ENCODE measurements around the gene UBE2QL1.

Gene UBE2QL1

GRCh38 chr5:6448622-6449464 is at the start of gene UBE2QL1:
UBE2QL1 (plus strand) TSS chr5:6448859; CDS start chr5:6448894, 35 bp downstream.
- DNase-seq = peak; percentile 28

GRCh38 chr5:6399980-6400910 is 48.4 kb upstream of the UBE2QL1 start:
- no peak for DNase-seq

- no peak for DNase-seq
Observed at GRCh38 chr5:6401410-6401809, 47.2 kb upstream of the UBE2QL1 start.

GRCh38 chr5:6402939-6403338 is 45.7 kb upstream of the UBE2QL1 start:
- DNase-seq = no peak

- DNase-seq = no peak
Observed at GRCh38 chr5:6403416-6403815, 45.2 kb upstream of the UBE2QL1 start.

- no peak for DNase-seq
Observed at GRCh38 chr5:6404129-6404528, 44.5 kb upstream of the UBE2QL1 start.

GRCh38 chr5:6405591-6405990 is 43.1 kb upstream of the UBE2QL1 start:
- no peak for DNase-seq

- DNase-seq = no peak
Observed at GRCh38 chr5:6407558-6408259, 41.0 kb upstream of the UBE2QL1 start.

GRCh38 chr5:6408260-6408596 is 40.4 kb upstream of the UBE2QL1 start:
- no peak for DNase-seq

GRCh38 chr5:6408627-6409446 is 39.8 kb upstream of the UBE2QL1 start:
- no peak for DNase-seq

- DNase-seq = no peak
Observed at GRCh38 chr5:6410421-6410820, 38.2 kb upstream of the UBE2QL1 start.

- no peak for DNase-seq
Observed at GRCh38 chr5:6411141-6411540, 37.5 kb upstream of the UBE2QL1 start.

GRCh38 chr5:6412811-6413210 is 35.8 kb upstream of the UBE2QL1 start:
- DNase-seq = no peak

- DNase-seq = no peak
Observed at GRCh38 chr5:6417657-6418056, 31.0 kb upstream of the UBE2QL1 start.

GRCh38 chr5:6418679-6419276 is 29.9 kb upstream of the UBE2QL1 start:
- DNase-seq = no peak

- no peak for DNase-seq
Observed at GRCh38 chr5:6419340-6419852, 29.3 kb upstream of the UBE2QL1 start.

GRCh38 chr5:6423327-6424109 is 25.1 kb upstream of the UBE2QL1 start:
- no peak for DNase-seq

- DNase-seq = no peak
Observed at GRCh38 chr5:6424110-6424659, 24.5 kb upstream of the UBE2QL1 start.

GRCh38 chr5:6424700-6425099 is 24.0 kb upstream of the UBE2QL1 start:
- no peak for DNase-seq

GRCh38 chr5:6427694-6428093 is 21.0 kb upstream of the UBE2QL1 start:
- no peak for DNase-seq

Measured in activated naive CD4-positive, alpha-beta T cell treated with anti-CD3 and anti-CD28 coated beads, Interleukin-2, amount 50 U/mL, for 16 hours (primary cell).